ENCODE measurements around the gene AMIGO1. TPM values are rescaled to one million over a fixed set of nuclear protein-coding genes. Genes with fewer than 3 reads are reported as not detected.
"Not testable (repeated sequence)": the region's sequence is repeated elsewhere in the genome, so short reads cannot be mapped to it uniquely, and the experiment has no call there.

Gene AMIGO1
- total RNA-seq, 1 experiment from 2014 or later, result 0.72 TPM

DNA sequence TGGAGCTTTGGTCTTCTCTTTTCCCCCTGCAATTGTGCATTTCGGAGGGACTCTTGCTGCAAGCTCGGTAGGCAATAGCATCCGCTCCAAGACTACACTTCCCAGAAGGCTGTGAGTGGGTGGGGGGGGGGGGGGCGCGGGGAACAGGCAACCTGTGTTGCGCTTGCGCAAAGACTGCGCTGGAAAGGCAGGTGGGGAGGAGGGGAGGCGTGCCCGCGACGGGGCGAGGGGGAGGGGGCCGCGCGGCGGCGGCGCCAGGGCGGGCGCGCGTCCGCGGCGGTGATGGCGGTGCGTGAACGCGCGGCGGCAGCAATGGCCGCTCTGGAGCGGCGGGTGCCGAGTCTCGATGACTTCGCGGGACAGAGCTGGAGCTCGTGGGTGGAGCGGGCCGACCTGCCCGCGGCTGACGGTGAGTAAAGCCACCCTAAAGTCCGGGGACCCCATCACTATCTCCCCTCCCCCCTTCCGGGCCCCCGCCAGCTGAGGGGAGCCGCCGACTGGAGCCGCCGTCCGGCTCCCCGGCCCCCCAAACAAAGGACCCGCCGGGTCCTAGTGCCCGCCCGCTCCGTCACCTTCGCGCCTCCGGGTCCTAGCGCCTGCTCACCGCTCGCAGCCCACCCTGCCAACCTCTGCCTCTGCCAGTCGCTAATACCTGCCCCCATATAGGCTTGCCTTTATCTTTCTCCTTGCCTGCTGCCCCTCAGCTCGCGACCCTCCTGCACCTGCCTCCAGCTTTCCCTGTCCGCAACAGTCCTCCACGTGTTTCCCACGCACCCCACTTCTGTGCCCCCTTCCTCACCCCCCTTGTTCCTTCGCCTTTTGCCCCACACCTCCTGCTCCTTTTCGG lies 25.6 kb downstream of the AMIGO1 start, which contains the start of gene ATXN7L2:
Gene ATXN7L2, plus strand, starts transcription at position 234 of the 847 bp plus-strand sequence. Its CDS starts 49 bp downstream, at position 283.
- peak; percentile 84 for DNase-seq (ENCODE audit: low spot score)

DNA sequence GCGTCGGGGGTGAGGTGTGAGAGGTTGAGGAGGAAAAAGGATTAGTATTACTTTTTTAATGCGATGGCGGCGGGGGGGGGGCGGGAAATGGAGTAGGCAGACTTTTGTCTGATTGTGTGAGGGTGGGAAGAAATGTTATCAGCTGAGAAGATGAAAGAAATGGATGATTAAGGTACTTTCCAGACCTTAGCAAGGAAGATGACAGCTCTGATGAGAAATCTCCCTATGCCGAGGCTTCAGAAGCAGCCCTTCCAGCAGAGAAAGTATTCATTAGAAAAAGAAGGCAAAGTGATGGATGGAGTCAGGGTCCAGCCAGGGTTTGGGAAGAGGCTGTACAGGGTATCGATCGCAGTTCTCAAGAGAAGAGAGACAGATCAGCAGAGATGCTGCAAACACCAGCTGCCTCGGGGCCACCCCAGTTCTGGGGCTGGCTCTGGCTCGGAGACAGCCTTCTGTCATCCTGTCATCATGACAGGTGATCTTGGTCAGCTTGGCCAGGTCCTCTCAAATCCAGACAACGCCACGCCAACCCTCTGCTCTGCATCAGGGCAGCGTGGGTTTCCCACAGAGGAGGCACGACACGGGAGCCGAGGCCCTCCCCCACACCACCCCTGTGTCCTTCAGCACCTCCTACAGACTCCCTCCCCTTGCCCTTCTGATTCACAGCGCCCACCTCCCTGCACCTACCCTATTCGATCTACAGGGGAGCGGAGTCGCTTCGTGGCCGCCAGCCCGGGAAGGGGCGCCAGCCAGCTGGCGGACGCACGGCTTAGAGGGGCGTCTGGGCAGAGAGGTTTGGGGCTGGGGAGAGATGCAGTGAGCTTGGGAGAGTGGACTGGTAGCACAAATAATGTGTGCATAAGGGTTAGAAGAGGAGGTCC lies 26.5 kb downstream of the AMIGO1 start:
- no peak for DNase-seq (ENCODE audit: low spot score)

DNA sequence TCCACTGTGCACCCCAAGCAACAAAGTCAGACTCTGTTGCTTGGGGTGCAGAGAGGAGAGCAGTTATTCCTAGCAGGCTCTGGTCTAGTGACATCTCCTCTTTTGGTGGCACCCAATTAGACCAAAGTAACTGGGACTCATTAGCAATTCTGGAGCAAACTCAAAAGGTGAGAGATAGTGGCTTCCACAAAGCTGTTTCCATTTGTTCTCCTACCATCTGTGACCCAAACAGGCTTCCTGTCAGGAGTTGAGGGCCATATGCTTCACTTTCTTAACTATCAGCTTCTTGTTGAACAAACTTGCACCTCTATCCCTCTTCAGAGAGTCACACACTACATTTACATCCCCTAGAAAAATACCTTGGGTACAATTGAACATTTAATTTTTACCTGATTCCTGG lies 27.3 kb downstream of the AMIGO1 start:
- DNase-seq (ENCODE audit: low spot score), result no peak

DNA sequence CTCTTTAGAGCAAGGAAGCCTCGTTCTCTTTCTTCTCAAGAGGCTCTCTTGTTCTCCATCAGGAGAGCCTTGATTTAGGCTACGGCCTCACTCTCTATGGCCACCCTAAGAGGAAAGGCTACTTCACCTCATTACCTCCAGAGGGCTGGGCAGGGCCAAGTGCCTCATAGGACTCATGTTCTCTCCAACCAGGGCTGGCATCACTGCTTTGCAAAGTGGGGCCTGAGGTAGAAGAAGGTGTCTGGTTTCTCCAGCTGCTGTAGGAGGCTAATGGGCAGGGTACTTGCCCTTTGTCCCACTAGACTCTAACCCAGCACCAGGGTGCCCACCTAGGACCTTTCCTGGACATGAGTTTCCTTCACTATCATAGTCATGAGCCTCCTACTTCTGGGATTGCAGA lies 27.9 kb downstream of the AMIGO1 start:
- DNase-seq (ENCODE audit: low spot score), result no peak

DNA sequence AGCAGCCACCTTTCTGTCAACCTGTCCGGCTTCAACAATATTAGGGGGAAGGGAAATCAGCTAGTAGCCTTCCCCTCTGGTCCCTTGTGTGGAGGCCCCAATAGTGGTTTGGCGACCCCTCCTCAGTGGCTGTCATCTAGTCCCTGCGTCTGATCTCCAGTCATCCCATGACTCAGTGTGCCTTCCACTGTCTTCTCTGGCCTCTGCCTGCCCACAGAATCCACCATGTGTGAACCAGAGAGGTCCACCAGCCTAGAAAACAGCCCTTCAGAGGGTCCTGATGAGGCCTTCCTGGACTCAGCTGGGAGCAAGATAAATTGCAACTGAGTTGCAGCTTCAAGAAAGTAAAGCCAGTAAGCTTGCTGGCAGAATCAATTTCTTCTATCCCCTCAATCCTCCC lies 29.6 kb downstream of the AMIGO1 start:
- DNase-seq (ENCODE audit: low spot score), result no peak

DNA sequence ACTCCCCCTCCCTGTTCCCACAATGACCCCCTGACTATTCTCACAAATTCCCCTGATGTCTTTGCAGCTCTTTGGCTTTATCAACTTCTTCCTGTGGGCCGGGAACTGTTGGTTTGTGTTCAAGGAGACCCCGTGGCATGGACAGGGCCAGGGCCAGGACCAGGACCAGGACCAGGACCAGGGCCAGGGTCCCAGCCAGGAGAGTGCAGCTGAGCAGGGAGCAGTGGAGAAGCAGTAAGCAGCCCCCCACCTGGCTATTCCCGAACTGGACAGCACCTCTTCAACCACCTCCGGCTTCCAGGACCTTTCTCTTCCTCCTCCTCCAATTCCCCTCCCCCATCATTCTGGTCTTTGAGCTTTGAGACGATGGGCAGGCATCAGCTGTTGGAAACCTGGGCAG lies 30.2 kb downstream of the AMIGO1 start:
- no peak for DNase-seq (ENCODE audit: low spot score)

DNA sequence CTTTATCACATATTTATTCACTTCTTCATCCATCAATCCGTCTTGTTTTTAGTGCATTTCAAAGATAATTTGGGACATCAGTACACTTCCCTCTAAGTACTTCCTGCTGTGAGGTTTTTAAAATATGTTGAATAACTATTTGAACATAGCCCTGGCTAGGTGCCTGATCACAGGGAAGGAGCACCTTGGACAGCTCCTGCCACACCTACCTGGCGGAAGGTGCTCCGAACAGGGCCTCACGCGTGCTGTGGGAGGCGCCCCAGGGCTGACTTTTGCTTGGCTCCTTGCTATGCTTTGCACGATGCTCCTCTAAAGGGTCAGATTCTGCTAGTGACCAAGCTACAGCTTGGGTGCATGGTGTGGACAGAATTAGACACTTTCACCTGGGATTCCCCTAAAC lies 30.7 kb downstream of the AMIGO1 start:
- no peak for DNase-seq (ENCODE audit: low spot score)

DNA sequence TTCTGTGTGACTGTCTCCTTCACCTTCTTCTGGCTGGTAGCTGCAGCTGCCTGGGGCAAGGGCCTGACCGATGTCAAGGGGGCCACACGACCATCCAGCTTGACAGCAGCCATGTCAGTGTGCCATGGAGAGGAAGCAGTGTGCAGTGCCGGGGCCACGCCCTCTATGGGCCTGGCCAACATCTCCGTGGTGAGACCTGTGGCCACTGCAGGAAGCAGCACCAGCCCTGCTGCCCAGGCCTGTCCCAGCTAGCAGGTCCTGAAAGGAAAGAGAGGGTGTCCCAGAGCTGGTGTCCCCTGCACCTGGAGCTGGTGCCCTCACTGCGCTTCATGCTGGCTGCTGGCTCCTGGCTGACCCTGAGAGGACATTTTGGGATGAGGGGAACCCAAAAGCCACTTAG lies 31.7 kb downstream of the AMIGO1 start:
- no peak for DNase-seq (ENCODE audit: low spot score)

DNA sequence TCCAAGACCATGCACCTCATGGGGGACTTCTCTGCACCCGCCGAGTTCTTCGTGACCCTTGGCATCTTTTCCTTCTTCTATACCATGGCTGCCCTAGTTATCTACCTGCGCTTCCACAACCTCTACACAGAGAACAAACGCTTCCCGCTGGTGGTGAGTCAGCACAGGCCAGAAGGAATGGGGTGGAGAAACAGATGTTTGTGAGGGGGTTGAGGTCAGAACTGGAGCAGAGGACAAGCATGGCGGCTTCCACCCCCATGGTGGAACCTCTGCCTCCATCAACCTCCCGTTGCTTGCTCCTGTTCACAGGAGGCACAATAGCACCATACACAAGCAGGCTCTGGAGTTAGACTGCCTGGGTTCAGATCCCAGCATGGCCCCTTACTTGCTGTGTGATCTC lies 32.7 kb downstream of the AMIGO1 start:
- no peak for DNase-seq (ENCODE audit: low spot score)

DNA sequence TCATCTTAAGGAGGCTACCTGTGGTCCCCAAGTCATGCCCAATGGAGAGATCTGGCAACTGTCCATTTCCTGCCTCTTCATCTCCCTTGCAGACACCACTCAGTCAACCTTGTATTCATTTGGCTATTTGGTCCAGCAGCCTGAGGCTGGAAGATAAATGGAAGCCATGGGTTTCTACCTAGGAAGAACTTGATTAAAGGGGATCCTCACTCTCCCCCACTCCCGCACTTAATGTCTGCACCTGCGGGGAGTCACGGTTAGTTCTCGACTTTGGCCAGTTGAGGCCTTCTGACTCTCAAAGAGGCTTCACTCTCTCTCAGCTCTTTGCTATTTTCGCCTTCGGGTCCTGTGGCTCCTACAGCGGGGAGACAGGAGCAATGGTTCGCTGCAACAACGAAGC lies 34.3 kb downstream of the AMIGO1 start:
- DNase-seq (ENCODE audit: low spot score), result no peak

DNA sequence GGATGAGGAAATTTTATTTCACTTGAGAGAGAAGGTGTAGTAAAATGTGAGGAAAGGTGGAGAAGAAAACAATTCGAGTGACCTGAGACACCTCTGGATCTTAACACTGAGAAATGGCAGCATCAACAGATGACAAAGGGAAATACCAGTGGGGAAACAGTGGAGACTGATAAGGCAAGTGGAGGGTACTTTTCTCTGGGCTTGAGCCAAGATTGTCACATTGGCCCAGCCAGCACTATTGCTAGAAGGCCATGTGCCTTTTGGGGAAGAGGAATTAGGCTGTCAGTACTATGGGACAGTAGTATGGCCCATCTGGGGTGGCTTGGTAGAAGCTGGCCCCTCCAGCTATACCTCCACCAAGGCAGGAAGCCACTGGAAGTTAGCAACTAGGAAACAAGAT lies 34.8 kb downstream of the AMIGO1 start:
- no peak for DNase-seq (ENCODE audit: low spot score)

DNA sequence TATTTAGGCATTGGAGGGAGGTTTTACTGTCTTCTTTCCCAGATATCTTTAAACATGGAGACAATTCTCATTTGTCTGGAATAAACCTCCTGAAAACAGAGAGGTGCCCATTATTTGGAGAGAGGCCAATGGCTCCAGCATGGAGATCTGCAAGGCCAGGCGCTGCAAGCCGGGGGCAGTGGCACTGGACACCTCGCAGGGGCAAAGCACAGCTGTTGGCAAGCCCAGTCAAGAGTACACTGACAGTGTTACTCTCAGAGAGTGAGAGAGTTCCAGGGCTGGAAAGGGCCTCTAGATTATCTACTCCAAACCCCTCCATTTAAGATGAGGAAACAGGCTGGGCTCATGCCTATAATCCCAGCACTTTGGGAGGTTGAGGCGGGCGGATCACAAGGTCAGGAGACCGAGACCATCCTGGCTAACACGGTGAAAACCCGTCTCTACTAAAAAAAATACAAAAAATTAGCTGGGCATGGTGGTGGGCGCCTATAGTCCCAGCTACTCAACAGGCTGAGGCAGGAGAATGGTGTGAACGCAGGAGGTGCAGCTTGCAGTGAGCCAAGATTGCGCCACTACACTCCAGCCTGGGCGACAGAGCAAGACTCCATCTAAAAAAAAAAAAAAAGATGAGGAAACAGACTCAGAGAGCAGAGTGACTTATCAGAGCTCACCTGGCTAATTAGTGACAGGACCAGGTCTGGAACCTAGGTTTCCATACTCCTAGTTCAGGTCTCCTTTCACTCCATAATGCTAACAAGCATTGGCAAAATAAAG lies 36.1 kb downstream of the AMIGO1 start:
- not testable (repeated sequence) for DNase-seq (ENCODE audit: low spot score)

DNA sequence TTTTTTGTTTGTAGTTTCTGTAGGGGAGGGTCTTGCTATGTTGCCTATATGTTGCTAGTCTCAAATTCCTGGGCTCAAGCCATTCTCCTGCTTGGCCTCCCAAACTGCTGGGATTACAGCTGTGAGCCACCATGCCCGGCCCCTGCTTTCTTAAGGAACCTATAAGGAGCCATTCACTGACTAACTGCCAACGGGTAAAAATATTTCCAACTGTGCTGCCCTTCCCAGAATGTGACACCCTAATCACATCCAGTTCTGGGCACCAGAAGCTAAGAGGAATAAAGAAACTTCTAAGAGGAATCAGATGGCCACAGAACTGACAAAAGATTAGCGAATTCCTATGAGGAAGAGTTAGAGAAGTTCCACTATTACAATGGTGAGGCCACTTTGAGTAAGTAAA lies 36.7 kb downstream of the AMIGO1 start:
- no peak for DNase-seq (ENCODE audit: low spot score)

DNA sequence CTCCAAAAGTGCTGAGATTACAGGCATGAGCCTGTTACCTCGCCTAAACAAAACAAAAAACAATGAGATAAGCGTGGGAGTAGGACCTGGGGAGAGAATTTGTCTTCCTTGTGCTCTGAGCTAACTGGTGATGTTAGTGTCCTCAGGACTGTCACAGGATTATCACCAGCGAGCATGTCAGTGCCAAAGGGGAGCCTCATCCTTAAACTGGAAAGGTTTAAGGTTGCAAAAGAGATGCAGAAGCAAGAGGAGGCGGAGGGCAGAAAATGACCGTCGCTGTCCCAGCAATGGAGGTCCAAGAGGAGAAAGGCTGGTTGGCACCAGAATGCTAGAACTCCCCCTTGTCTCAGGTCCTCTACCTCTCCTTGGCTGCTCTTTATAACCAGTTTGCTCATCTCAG lies 39.3 kb downstream of the AMIGO1 start:
- DNase-seq (ENCODE audit: low spot score), result no peak

DNA sequence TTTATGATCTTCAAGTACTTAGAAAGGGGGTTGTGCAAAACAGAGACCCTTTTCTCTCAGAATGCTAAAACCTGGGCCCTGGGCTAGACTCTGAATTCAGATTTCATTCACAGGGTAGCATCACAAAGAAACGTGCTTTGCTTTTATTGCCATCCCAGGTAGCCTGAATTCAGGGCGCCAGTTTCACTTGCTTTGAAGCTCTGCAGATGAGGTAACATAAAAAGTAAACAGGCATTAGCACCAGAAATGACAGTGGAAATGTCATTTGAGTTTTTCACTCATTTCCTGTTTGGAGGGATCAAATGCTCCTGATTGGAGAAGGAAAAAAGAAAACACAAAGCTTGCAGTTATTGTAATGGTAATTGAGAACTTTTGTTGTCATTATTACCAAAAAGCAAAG lies 40.6 kb downstream of the AMIGO1 start:
- no peak for DNase-seq (ENCODE audit: low spot score)

DNA sequence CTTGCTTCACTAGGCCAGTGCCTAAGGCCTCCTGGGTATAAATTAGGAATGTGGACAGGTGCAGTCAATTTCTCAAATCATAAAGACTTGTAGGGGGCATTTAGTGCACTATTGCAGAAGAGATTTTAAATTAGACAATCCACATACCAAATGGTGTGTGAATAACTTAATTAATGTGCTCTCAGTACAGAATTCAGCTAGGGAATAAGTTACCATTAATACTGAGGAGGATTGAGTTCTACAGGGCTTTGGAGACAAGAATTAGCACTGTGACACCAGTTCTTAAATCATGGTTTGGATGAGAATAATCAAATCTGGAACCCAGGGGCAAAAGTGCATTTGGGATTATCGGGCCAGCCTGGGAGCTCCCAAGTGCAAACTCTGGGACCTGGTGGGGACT lies 41.5 kb downstream of the AMIGO1 start:
- DNase-seq (ENCODE audit: low spot score), result no peak

DNA sequence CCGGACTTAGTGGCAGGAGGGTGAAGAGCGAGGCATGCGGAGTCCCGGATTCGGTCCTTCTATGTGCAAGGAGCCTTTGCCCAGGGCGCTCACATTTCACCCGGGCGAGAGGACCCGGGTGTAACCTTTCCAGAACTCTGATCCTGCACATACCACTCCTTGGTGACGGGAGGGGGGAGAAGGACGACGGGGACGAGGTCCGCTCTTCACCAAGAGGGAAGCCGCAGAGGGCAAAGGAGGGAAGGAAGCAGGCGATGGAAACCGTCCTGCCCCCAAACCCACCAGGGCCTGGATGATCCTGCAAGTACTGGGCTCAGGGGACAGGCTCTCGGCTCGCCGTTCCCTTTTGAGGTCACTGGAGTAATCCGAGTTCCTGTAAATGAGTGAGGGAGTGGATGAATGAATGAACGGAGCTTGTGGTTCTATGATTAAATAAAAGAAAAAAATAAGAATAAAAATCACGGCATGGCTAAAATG lies 42.2 kb downstream of the AMIGO1 start:
- no peak for DNase-seq (ENCODE audit: low spot score)

DNA sequence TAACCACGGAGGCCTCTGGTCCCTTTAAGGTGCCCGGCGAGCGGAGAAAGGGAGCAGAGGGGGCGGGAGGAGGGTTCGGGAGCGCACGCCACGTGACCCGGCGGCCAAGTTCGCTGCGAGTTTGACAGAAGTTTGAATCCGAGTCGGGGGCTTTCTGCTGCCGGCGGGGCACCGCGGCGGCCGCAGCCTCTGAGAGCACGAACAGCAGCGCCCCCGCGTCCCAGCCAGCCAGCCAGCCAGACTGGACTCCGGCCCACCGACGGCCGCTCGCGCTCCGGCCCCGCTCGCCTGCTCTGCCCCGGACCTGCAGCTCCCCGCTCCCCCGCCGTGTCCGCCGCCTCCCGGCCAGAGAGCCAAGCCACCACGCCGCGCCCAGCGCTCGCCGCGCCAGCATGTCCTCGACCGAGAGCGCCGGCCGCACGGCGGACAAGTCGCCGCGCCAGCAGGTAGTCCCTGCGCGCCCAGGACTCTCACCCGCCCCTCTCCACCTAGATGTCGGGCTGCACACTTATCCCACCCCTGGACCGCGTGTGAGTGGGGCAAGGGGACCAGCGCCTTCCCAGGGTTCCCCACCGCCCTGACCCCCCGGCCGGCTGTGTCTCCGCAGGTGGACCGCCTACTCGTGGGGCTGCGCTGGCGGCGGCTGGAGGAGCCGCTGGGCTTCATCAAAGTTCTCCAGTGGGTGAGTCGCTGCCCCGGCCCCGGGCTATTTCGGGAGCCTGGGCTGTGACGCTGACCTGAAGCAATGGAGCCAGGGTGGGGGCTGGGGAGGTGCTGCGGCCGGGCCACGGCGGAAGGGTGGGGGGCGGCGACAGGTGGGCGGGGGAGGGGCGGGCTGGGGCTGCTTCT lies 42.9 kb downstream of the AMIGO1 start, which contains the start of gene SYPL2:
Gene SYPL2, plus strand, starts transcription at position 95 of the 849 bp plus-strand sequence. Its CDS starts 298 bp downstream, at position 393.
- no peak for DNase-seq (ENCODE audit: low spot score)

DNA sequence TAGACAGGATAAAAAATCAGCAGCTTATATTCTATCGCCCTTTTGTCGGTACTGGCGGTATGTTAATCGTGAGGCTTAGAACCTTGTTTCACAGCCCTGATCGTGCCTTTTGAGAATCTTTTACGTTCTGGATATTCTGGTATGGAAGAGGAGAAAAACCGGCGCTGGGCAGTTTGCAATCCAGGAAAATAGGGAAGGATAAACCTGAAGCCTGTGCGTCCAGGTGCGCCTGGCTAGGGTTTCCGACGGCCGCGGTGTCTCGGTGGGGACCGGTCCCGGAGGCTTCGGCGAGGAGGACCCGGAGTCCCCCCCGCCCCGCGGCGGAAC lies 43.4 kb downstream of the AMIGO1 start:
- DNase-seq (ENCODE audit: low spot score), result no peak

DNA sequence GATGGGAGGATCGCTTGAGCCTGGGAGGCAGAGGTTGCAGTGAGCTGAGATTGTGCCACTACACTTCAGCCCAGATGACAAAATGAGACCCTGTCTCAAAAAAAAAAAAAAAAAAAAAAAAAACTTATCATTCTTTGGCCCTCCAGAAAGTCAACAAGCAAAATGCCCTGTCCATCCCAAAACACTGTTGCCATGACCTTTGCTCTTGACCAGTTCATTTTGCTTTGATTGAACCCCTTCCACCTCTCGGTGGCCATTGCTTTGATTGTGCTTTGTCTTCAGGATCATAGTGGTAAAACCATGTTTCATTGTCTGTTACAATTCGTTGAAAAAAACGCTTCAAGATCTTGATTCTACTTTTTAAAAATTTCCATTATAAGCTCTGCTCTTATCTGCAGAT lies 51.7 kb downstream of the AMIGO1 start:
- no peak for DNase-seq (ENCODE audit: low spot score)

Measured in H4 (cell line).